ENCODE results near the gene UCK2.

The UCK2 gene

GRCh38 chr1:165833358-165833757, 5.9 kb downstream of the UCK2 start:
- H3K36me3 ChIP-seq (replicated peaks; ENCODE audit: insufficient read depth, low read length): 0 out of 2 replicates have a peak, but pooled peaks cover 11% of the 10 kb centered on the region
- H3K27ac ChIP-seq (ENCODE audit: low read length): no peak overlapping the region
- no peak overlapping the region for H3K4me3 ChIP-seq (ENCODE audit: low read length)
- H2AFZ ChIP-seq (ENCODE audit: low read length): no peak overlapping the region
- peaks cover 100% of the 10 kb centered on the region for H3K79me2 ChIP-seq (ENCODE audit: low read length)
- no peaks in the 10 kb centered on the region for H3K27me3 ChIP-seq (replicated peaks; ENCODE audit: insufficient read depth, low read length)
- TF ChIP-seq EZH2phosphoT487 (IDR thresholded peaks at IDR 0.05; ENCODE audit: low read length): no peak
- no peak for TF ChIP-seq EZH2 (optimal IDR thresholded peaks at IDR 0.05; ENCODE audit: low read depth, low read length)
- TF ChIP-seq CTCF (IDR thresholded peaks at IDR 0.05; ENCODE audit: low read length): no peak
- H3K9ac ChIP-seq (ENCODE audit: low read length): no peak overlapping the region
- H4K20me1 ChIP-seq (ENCODE audit: insufficient read depth, low read length): peaks cover 67% of the 10 kb centered on the region
- H3K9me3 ChIP-seq (replicated peaks; ENCODE audit: insufficient read depth, low read length): no peaks in the 10 kb centered on the region
- no peak overlapping the region for H3K4me2 ChIP-seq (ENCODE audit: low read depth, low read length)
- H3K9me2 ChIP-seq (replicated peaks; ENCODE audit: insufficient read depth, low read length): no peaks in the 10 kb centered on the region
- H3F3A ChIP-seq (ENCODE audit: insufficient read depth, low read length): no peaks in the 10 kb centered on the region; the same call in 1 of the 2 replicates
- DNase-seq: no peak
- no peaks in the 10 kb centered on the region for H3K4me1 ChIP-seq (ENCODE audit: low read length)

GRCh38 chr1:165834229-165834628, 6.8 kb downstream of the UCK2 start:
- Histone ChIP-seq H3K27me3 (replicated peaks; ENCODE audit: insufficient read depth, low read length) (no peaks in the 10 kb centered on the region), H3K9ac (ENCODE audit: low read length) (no peak overlapping the region), H3K9me2 (replicated peaks; ENCODE audit: insufficient read depth, low read length) (no peaks in the 10 kb centered on the region), H3K4me1 (ENCODE audit: low read length) (no peaks in the 10 kb centered on the region), H3F3A (ENCODE audit: insufficient read depth, low read length) (no peaks in the 10 kb centered on the region; the same call in 1 of the 2 replicates), H3K79me2 (ENCODE audit: low read length) (peaks cover 100% of the 10 kb centered on the region), H2AFZ (ENCODE audit: low read length) (no peak overlapping the region), H3K27ac (ENCODE audit: low read length) (no peak overlapping the region), H3K4me2 (ENCODE audit: low read depth, low read length) (no peak overlapping the region), H3K4me3 (ENCODE audit: low read length) (no peak overlapping the region), H4K20me1 (ENCODE audit: insufficient read depth, low read length) (peaks cover 73% of the 10 kb centered on the region), H3K9me3 (replicated peaks; ENCODE audit: insufficient read depth, low read length) (no peaks in the 10 kb centered on the region), H3K36me3 (replicated peaks; ENCODE audit: insufficient read depth, low read length) (0 out of 2 replicates have a peak, but pooled peaks cover 11% of the 10 kb centered on the region)
- no peak for DNase-seq
- TF ChIP-seq EZH2phosphoT487 (IDR thresholded peaks at IDR 0.05; ENCODE audit: low read length) (no peak), CTCF (IDR thresholded peaks at IDR 0.05; ENCODE audit: low read length) (no peak), EZH2 (optimal IDR thresholded peaks at IDR 0.05; ENCODE audit: low read depth, low read length) (no peak)

GRCh38 chr1:165834881-165835280, 7.5 kb downstream of the UCK2 start:
- H3K9me2 ChIP-seq (replicated peaks; ENCODE audit: insufficient read depth, low read length): no peaks in the 10 kb centered on the region
- no peak overlapping the region for H3K27ac ChIP-seq (ENCODE audit: low read length)
- H3K27me3 ChIP-seq (replicated peaks; ENCODE audit: insufficient read depth, low read length): no peaks in the 10 kb centered on the region
- H3F3A ChIP-seq (ENCODE audit: insufficient read depth, low read length): no peaks in the 10 kb centered on the region; the same call in 1 of the 2 replicates
- no peak overlapping the region for H2AFZ ChIP-seq (ENCODE audit: low read length)
- peaks cover 100% of the 10 kb centered on the region for H3K79me2 ChIP-seq (ENCODE audit: low read length)
- no peak overlapping the region for H3K9ac ChIP-seq (ENCODE audit: low read length)
- no peak for TF ChIP-seq EZH2phosphoT487 (IDR thresholded peaks at IDR 0.05; ENCODE audit: low read length)
- TF ChIP-seq CTCF (IDR thresholded peaks at IDR 0.05; ENCODE audit: low read length): no peak
- TF ChIP-seq EZH2 (optimal IDR thresholded peaks at IDR 0.05; ENCODE audit: low read depth, low read length): no peak
- DNase-seq: no peak
- no peak overlapping the region for H3K4me2 ChIP-seq (ENCODE audit: low read depth, low read length)
- H3K4me1 ChIP-seq (ENCODE audit: low read length): no peaks in the 10 kb centered on the region
- H3K36me3 ChIP-seq (replicated peaks; ENCODE audit: insufficient read depth, low read length): 0 out of 2 replicates have a peak, but pooled peaks cover 11% of the 10 kb centered on the region
- H4K20me1 ChIP-seq (ENCODE audit: insufficient read depth, low read length): peaks cover 77% of the 10 kb centered on the region
- H3K4me3 ChIP-seq (ENCODE audit: low read length): no peak overlapping the region
- H3K9me3 ChIP-seq (replicated peaks; ENCODE audit: insufficient read depth, low read length): no peaks in the 10 kb centered on the region

Measured in MM.1S (cell line).